IPS-20b (cell line): ENCODE measurements around the gene KHNYN.
A peak's percentile ranks its signal among the peaks of the same experiment; 100 is the strongest.
"Not testable (repeated sequence)": the region's sequence is repeated elsewhere in the genome, so short reads cannot be mapped to it uniquely, and the experiment has no call there.

ENCODE experiments used
- H3K27ac ChIP-seq: one replicate; pipeline ENCODE4 v1.5.1; 2013; ENCODE audit warnings: low read length
- H3K27me3 ChIP-seq: 2 replicates; pipeline ENCODE4 v1.6.1; 2013; ENCODE audit warnings: mild to moderate bottlenecking, low read length, inconsistent platforms; ENCODE audit not compliant: insufficient read depth
- H3K36me3 ChIP-seq: 2 replicates; pipeline ENCODE4 v1.6.1; 2013; ENCODE audit warnings: low read depth, mild to moderate bottlenecking, inconsistent platforms, low read length, moderate library complexity; ENCODE audit not compliant: insufficient read depth
- H3K4me1 ChIP-seq: 2 replicates; pipeline ENCODE4 v1.6.1; 2013; ENCODE audit warnings: mild to moderate bottlenecking, control low read depth, inconsistent platforms, low read length, moderate library complexity; ENCODE audit not compliant: insufficient read depth
- H3K4me3 ChIP-seq: 2 replicates; pipeline ENCODE4 v1.5.1; 2013; ENCODE audit warnings: mild to moderate bottlenecking, low read length, inconsistent platforms
- H3K9ac ChIP-seq: 2 replicates; pipeline ENCODE4 v1.6.1; 2013; ENCODE audit warnings: low read depth, mild to moderate bottlenecking, inconsistent platforms, low read length, moderate library complexity
- H3K9me3 ChIP-seq: 2 replicates; pipeline ENCODE4 v1.6.1; 2013; ENCODE audit warnings: mild to moderate bottlenecking, low read depth, low read length, inconsistent platforms; ENCODE audit not compliant: insufficient read depth

The KHNYN gene

DNA sequence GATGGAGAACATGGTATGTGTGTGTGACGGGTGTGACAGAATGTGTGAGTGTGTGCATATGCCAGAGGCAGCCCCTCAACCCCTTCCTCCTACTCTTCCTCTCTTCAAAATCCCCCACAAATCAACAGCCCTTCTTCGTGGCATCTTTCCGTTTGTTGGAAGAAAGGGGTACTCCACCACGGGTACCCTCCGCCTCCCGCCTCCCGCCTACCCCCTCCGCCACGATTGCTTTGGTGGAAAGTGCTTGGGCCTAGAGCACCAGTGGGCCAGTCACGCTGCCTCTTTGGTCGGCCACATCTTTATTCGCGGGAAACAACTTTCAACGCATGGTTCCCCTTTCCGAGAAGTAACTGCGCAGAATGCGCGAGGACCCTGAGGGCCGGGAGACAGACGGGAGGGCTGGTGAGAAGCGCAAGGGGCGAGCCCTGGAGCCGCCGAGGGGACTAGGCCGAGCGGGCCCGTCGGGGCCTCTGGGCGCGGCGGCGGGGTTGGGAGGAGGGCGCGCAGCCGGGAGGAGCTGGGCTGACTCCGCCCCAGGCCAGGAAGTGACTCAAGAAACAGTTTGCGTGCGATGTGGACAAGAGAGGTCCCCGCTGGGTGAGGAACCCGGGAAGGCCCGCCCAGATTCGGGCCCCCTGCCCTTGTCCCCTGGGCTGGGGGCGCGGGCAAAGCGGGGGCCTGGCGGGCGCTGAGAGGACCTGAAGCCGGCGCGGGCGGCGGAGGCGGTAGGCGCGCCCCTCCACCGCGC is at the start of gene KHNYN, which contains the start of gene CBLN3:
TSS of gene KHNYN (plus strand) at position 560 of the 748 bp plus-strand sequence. CDS start 777 bp downstream, outside the sequence.
TSS of gene CBLN3 (minus strand) at position 274 of the 748 bp plus-strand sequence. CDS start 614 bp downstream, outside the sequence.
- peak within 1 kb of the TSS; percentile 95 for H3K4me3 ChIP-seq
- H3K27me3 ChIP-seq: peaks cover 18% of the 10 kb centered on the region
- H3K27ac ChIP-seq: no peak within 1 kb of the TSS
- H3K9me3 ChIP-seq: no peaks in the 10 kb centered on the region
- peak within 1 kb of the TSS; percentile 84; the same call in 1 of the 2 replicates for H3K9ac ChIP-seq
- peaks cover 5% of the 10 kb centered on the region; the same call in 1 of the 2 replicates for H3K4me1 ChIP-seq
- H3K36me3 ChIP-seq: peaks cover 8% of the 10 kb centered on the region; the same call in 1 of the 2 replicates

- Histone ChIP-seq H3K27ac (no peak overlapping the region), H3K27me3 (no peaks in the 10 kb centered on the region), H3K36me3 (no peaks in the 10 kb centered on the region), H3K9ac (no peak overlapping the region), H3K4me1 (peaks cover 11% of the 10 kb centered on the region), H3K4me3 (no peak overlapping the region), H3K9me3 (no peaks in the 10 kb centered on the region)
These were observed 48.2 kb upstream of the KHNYN start for GRCh38 chr14:24381363-24382063.

DNA sequence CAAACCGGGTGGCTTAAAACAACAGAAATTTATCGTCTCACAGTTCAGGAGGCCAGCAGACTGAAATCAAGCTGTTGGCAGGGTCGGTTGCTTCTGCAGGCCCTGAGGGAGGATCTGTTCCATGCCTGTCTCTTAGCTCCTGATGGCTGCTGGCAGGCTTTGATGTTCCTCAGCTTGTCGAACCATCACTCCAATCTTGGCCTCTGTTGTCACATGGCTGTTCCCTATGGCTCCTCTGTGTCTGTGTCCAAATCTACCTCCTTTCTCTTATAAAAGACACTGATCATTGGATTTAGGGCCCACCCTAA is 47.7 kb upstream of the KHNYN start:
- H3K27ac ChIP-seq: no peak overlapping the region
- no peaks in the 10 kb centered on the region for H3K36me3 ChIP-seq
- H3K4me1 ChIP-seq: peaks cover 7% of the 10 kb centered on the region
- H3K4me3 ChIP-seq: no peak overlapping the region
- no peak overlapping the region for H3K9ac ChIP-seq
- H3K27me3 ChIP-seq: no peaks in the 10 kb centered on the region
- no peaks in the 10 kb centered on the region for H3K9me3 ChIP-seq

- H3K4me3 ChIP-seq: no peak overlapping the region
- no peaks in the 10 kb centered on the region for H3K27me3 ChIP-seq
These were observed 45.6 kb upstream of the KHNYN start for GRCh38 chr14:24384169-24384568.

DNA sequence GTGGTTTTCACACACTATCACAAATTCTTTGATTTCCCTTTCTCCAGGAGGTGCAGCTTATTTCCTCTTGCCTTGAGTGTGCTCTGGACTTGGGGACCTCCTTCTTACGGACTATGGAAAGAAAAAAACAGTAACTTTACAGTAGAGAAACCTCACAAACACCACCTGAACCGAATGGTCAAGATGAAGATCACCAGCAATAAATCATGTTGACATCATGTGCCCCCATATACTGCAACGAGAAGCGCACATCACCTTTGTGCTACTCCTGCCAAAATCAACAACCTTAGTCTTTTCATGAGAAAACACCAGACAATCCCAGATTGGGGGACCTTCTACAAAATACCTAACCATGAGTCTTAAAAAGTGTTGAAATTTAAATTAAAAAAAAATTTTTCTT is 44.2 kb upstream of the KHNYN start:
- peaks cover 5% of the 10 kb centered on the region; the same call in 1 of the 2 replicates for H3K4me1 ChIP-seq
- H3K9me3 ChIP-seq: no peaks in the 10 kb centered on the region
- H3K36me3 ChIP-seq: no peaks in the 10 kb centered on the region
- H3K27ac ChIP-seq: no peak overlapping the region
- H3K4me3 ChIP-seq: no peak overlapping the region
- H3K27me3 ChIP-seq: no peaks in the 10 kb centered on the region
- H3K9ac ChIP-seq: no peak overlapping the region

More at GRCh38 chr14:24384169-24384568, 45.6 kb upstream of the KHNYN start:
- Histone ChIP-seq H3K27ac (no peak overlapping the region), H3K9me3 (no peaks in the 10 kb centered on the region), H3K36me3 (no peaks in the 10 kb centered on the region), H3K4me1 (peaks cover 5% of the 10 kb centered on the region; the same call in 1 of the 2 replicates), H3K9ac (no peak overlapping the region)

DNA sequence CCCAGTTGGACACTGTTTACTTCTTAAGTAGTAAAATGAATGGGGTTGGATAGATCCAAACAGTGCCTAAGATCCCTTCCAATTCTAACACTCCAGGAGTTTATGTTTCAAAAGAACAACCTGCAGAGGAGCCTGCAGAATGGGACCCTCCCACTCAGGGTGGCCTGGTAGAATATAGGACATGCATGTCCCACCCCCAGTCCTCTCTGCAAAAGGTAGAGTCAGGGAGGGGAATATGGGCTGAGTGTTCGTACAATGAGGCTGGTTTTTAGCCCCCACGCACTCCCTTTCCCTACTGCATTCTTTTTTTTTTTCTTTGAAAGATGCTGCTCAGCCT is 42.8 kb upstream of the KHNYN start:
- H3K36me3 ChIP-seq: no peaks in the 10 kb centered on the region
- no peaks in the 10 kb centered on the region for H3K27me3 ChIP-seq
- no peaks in the 10 kb centered on the region for H3K4me1 ChIP-seq
- H3K27ac ChIP-seq: no peak overlapping the region
- H3K9me3 ChIP-seq: no peaks in the 10 kb centered on the region
- no peak overlapping the region for H3K9ac ChIP-seq
- no peak overlapping the region for H3K4me3 ChIP-seq

GRCh38 chr14:24387579-24387978 is 42.2 kb upstream of the KHNYN start:
- H3K27me3 ChIP-seq, H3K27ac ChIP-seq: not testable (repeated sequence)

DNA sequence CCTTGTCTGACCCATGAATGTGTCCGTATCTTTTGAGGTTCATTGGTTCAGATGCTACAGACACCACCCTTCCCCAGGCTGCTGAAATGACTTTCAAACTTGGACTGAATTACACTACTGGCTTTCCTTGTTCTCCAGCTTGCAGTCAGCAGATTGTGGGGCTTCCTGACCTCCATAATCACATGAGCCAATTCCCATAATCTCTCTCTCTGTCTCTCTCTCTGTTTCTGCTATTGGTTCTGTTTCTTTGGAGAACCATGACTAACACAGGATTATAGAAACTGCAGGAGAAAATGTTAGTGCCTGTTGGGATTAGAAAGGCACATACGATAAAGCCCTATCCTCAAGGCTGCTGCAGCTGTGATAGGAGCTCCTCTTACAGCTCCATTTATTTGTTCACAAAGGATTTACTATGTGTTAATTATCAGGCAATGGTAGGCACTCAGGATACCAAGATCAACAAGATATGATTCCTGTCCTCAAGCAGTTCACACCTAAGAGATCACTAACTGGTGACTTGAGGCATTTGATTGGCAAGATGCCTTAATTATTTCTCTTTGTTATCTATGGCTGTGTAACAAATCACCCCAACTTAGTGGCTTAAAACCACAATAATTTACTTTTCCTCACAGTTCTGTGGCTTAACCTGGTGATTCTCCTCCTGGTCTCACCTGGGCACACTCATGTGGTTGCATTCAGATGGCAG is 41.1 kb upstream of the KHNYN start:
- no peak overlapping the region for H3K9ac ChIP-seq
- no peaks in the 10 kb centered on the region for H3K27me3 ChIP-seq
- no peak overlapping the region for H3K27ac ChIP-seq
- peaks cover 7% of the 10 kb centered on the region; the same call in 1 of the 2 replicates for H3K4me1 ChIP-seq
- no peaks in the 10 kb centered on the region for H3K9me3 ChIP-seq
- no peak overlapping the region for H3K4me3 ChIP-seq
- H3K36me3 ChIP-seq: no peaks in the 10 kb centered on the region

More at GRCh38 chr14:24387579-24387978, 42.2 kb upstream of the KHNYN start:
- H3K36me3 ChIP-seq, H3K9me3 ChIP-seq, H3K9ac ChIP-seq, H3K4me3 ChIP-seq, H3K4me1 ChIP-seq: not testable (repeated sequence)

DNA sequence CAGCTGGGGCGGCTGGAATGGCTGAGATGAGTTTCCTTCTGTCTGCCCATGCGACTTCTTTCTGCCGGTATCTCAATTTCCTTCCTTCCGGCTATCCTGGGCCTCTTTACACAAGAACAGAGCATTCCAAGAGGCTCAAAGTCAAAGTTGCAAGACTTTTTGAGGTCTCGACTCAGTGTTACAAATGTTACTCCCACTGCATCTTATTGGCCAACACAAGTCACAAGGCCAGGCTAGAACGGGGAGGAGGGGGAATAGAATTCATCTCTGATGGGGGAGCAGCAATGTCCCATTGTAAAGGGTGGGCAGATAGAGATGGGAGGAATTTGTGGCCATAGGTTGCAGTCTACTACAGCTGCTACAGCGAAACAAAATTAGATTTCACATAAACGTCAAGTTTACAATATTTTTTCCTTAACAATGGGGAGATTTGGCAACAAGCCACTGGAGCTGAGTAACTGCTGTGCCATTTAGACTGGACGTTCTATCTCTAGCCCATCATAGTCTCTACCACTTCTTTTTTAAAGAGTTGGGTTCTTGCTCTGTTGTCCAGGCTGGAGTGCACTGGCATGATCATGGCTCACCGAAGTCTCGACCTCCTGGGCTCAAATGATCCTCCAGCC is 40.4 kb upstream of the KHNYN start:
- no peaks in the 10 kb centered on the region for H3K9me3 ChIP-seq
- H3K36me3 ChIP-seq: no peaks in the 10 kb centered on the region
- H3K9ac ChIP-seq: no peak overlapping the region
- no peak overlapping the region for H3K27ac ChIP-seq
- no peaks in the 10 kb centered on the region for H3K27me3 ChIP-seq
- H3K4me3 ChIP-seq: no peak overlapping the region
- peaks cover 7% of the 10 kb centered on the region; the same call in 1 of the 2 replicates for H3K4me1 ChIP-seq

DNA sequence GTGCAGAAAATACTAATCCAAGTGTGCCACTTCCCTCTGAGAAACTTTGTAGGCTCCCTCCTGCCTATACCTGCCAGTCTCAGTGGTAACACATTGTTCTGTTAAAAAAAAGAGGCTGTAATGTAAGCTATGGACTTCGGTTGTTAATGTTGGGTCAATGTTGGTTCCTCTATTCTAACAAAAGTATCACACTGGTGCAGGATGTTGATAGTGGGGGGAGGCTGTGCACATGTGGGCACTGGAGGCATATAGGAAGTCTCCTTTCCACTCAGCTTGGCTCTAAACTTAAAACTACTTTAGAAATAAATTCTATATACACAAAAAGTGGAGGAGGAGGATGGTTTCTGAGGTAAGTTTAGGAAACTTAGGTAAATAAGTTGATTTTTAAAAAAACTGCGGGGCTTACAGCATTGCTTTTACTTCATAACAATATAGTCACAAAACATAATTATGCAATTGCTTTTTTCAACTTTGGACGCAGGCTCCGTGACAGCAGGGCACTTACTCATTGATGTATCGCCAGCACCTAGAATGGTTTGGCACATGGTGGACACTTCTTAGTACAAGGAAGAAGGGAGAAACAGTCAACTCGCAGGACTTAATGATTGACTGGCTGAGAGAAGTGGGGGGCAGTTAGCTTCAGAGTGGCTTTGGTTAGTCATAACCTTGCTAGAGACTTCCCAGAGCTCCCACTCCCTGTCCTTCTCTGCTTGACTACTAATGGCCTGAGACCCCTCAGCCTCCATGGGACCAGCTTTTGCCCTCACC is 38.9 kb upstream of the KHNYN start:
- Histone ChIP-seq H3K9ac (no peak overlapping the region), H3K9me3 (no peaks in the 10 kb centered on the region), H3K36me3 (no peaks in the 10 kb centered on the region), H3K4me3 (no peak overlapping the region), H3K4me1 (peaks cover 7% of the 10 kb centered on the region; the same call in 1 of the 2 replicates), H3K27me3 (no peaks in the 10 kb centered on the region), H3K27ac (no peak overlapping the region)
